ENCODE results near the gene TARS1. TPM values are rescaled to one million over a fixed set of nuclear protein-coding genes. Genes with fewer than 3 reads are reported as not detected.
A peak's percentile ranks its signal among the peaks of the same experiment; 100 is the strongest.
"Not testable (repeated sequence)": the region's sequence is repeated elsewhere in the genome, so short reads cannot be mapped to it uniquely, and the experiment has no call there.

TARS1 gene
- total RNA-seq, 2 experiments from 2014 or later: 31.3 to 32.0 TPM

DNA sequence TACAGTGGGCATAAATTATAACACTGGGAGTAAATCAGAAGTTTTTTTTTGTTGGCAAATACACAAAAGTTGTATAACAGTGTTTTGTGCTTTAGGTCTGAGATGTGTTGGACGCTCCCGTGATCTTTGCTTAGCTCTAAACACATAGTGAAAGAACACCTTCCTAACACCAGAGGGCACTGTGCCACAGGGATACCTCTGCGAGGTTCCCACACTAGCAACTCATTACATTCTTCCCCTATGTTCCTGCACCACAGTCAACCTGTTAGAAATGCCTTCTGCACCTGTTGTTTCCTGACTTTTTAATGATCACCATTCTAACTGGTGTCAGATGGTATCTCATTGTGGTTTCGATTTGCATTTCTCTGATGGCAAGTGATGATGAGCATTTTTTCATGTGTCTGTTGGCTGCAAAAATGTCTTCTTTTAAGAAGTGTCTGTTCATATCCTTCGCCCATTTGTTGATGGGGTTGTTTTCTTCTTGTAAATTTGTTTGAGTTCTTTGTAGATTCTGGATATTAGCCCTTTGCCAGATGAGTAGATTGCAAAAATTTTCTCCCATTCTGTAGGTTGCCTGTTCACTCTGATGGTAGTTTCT is 4.8 kb upstream of the TARS1 start:
- H3K27ac Mint-ChIP-seq: not testable (repeated sequence)
- POLR2A ChIA-PET: interaction anchor here (1.0 to 1.2 kb wide), 2 partner anchors 499 to 534 kb away, joined by 3 to 4 read pairs; no protein-coding TSS in a partner anchor

DNA sequence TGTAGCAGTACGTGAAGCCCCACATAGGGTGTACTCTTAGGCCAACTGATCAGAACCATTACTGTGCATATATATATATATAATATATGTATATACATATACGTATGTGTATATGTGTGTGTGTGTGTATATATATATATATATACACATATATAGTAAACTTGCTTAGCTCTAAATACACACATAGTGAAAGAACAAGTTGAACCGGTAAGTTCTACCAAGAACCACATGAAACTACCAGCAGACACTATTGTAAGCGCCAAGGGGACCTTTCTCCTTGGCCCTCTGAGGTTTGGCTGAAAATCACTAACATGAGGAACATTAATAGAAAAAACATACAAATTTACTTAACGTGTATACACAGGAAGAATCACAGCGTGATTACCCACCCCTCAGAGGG is 1.8 kb upstream of the TARS1 start:
- H3K4me3 ChIP-seq (ENCODE audit: low read length): no peak overlapping the region
- Mint-ChIP-seq H3K36me3 (ENCODE audit: low read depth) (no peaks in the 10 kb centered on the region), H3K27me3 (no peaks in the 10 kb centered on the region), H3K9me3 (no peaks in the 10 kb centered on the region), H3K27ac (no peak overlapping the region), H3K4me1 (ENCODE audit: low read depth) (peaks cover 14% of the 10 kb centered on the region), H3K4me3 (peak overlapping the region; percentile 50)
- no peaks in the 10 kb centered on the region for H3K9me3 ChIP-seq (ENCODE audit: control insufficient read depth in 1 of 2, insufficient read depth in 1 of 2, low read length in 2 of 2)
- no peak for TF ChIP-seq CTCF (IDR thresholded peaks at IDR 0.05)
- H3K27me3 ChIP-seq (ENCODE audit: control insufficient read depth in 1 of 2, insufficient read depth in 2 of 2, low read length in 2 of 2): no peaks in the 10 kb centered on the region
- ChIA-PET POLR2A (interaction anchor here (0.5 kb wide), 1 partner anchor 530 kb away, joined by 3 read pairs; no protein-coding TSS in a partner anchor), CTCF (no interaction called here)
- no peaks in the 10 kb centered on the region for H3K36me3 ChIP-seq (ENCODE audit: insufficient read depth, low read length)
- DNase-seq (no peak), ATAC-seq (ENCODE audit: poor library complexity) (no peak)
- intact Hi-C loops (cut with DNase I, micrococcal nuclease): loop anchor here (5.0 to 10.0 kb wide), 3 partner anchors 156 to 1398 kb away; partner anchors contain the start of gene TTC23L (in 1 of the 2)
- peaks cover 24% of the 10 kb centered on the region for H3K4me1 ChIP-seq (ENCODE audit: insufficient read depth, low read length)
- H3K27ac ChIP-seq (ENCODE audit: low read depth in 1 of 2, low read length in 2 of 2): no peak overlapping the region

More for the DNA sequence above, 4.8 kb upstream of the TARS1 start:
- ATAC-seq (ENCODE audit: poor library complexity) (peak; percentile 48), DNase-seq (peak; percentile 37 to 85 (median 54))
- H3K9me3 Mint-ChIP-seq; H3K36me3 ChIP-seq (ENCODE audit: insufficient read depth, low read length); H3K9me3 ChIP-seq (ENCODE audit: control insufficient read depth in 1 of 2, insufficient read depth in 1 of 2, low read length in 2 of 2); H3K27me3 Mint-ChIP-seq; H3K27ac ChIP-seq (ENCODE audit: low read depth in 1 of 2, low read length in 2 of 2); H3K36me3 Mint-ChIP-seq (ENCODE audit: low read depth); H3K4me1 Mint-ChIP-seq (ENCODE audit: low read depth); H3K4me3 ChIP-seq (ENCODE audit: low read length); H3K4me1 ChIP-seq (ENCODE audit: insufficient read depth, low read length); H3K27me3 ChIP-seq (ENCODE audit: control insufficient read depth in 1 of 2, insufficient read depth in 2 of 2, low read length in 2 of 2): not testable (repeated sequence)
- CTCF ChIA-PET: interaction anchor here (0.6 to 1.9 kb wide), 11 partner anchors 10 to 1479 kb away, joined by 3 to 13 read pairs (median 3); partner anchors contain the start of genes BRIX1, RAD1 and RXFP3
- peak overlapping the region; percentile 5 for H3K4me3 Mint-ChIP-seq
- intact Hi-C loops (cut with DNase I, micrococcal nuclease): loop anchor here (1.0 to 10.0 kb wide), 5 partner anchors 159 to 1401 kb away; partner anchors contain the start of genes AMACR (in 1 of the 2) and TTC23L (in 1 of the 2)
- TF ChIP-seq CTCF (IDR thresholded peaks at IDR 0.05): peak; percentile 83

GRCh38 chr5:33439905-33440481 is 772 bp upstream of the TARS1 start:
- H3K36me3 Mint-ChIP-seq (ENCODE audit: low read depth): peaks cover 8% of the 10 kb centered on the region
- H3K4me3 Mint-ChIP-seq: no peak overlapping the region
- Histone ChIP-seq H3K4me1 (ENCODE audit: insufficient read depth, low read length) (peaks cover 24% of the 10 kb centered on the region), H3K27me3 (ENCODE audit: control insufficient read depth in 1 of 2, insufficient read depth in 2 of 2, low read length in 2 of 2) (no peaks in the 10 kb centered on the region), H3K4me3 (ENCODE audit: low read length) (peak overlapping the region; percentile 86), H3K36me3 (ENCODE audit: insufficient read depth, low read length) (peaks cover 7% of the 10 kb centered on the region), H3K27ac (ENCODE audit: low read depth in 1 of 2, low read length in 2 of 2) (peak overlapping the region; percentile 65 to 73), H3K9me3 (ENCODE audit: control insufficient read depth in 1 of 2, insufficient read depth in 1 of 2, low read length in 2 of 2) (no peaks in the 10 kb centered on the region)
- intact Hi-C loops (cut with DNase I, micrococcal nuclease): loop anchor here (2.0 to 10.0 kb wide), 8 partner anchors 155 to 1908 kb away; partner anchors contain the start of genes AMACR (in 1 of the 2), C5orf22 (in 1 of the 2), DROSHA (in 1 of the 2) and TTC23L (in 1 of the 2)
- H3K27ac Mint-ChIP-seq: no peak overlapping the region
- TF ChIP-seq CTCF (IDR thresholded peaks at IDR 0.05): no peak
- CTCF ChIA-PET: no interaction called here
- DNase-seq (no peak), ATAC-seq (ENCODE audit: poor library complexity) (no peak)
- H3K4me1 Mint-ChIP-seq (ENCODE audit: low read depth): peaks cover 22% of the 10 kb centered on the region
- no peaks in the 10 kb centered on the region for H3K27me3 Mint-ChIP-seq
- H3K9me3 Mint-ChIP-seq: no peaks in the 10 kb centered on the region
- POLR2A ChIA-PET: interaction anchor here (0.8 to 1.8 kb wide), 2 partner anchors 9 to 1490 kb away, joined by 3 to 6 read pairs; partner anchors contain the start of gene DNAJC21

All from CD4-positive, alpha-beta T cell (primary cell).